ENCODE data around the gene UBD.

- TF ChIP-seq TSHZ2 (CRISPR knock-in tag; IDR thresholded peaks at IDR 0.05) (no peak), PPARA (CRISPR knock-in tag; IDR thresholded peaks at IDR 0.05; ENCODE audit: borderline replicate concordance) (no peak), GLIS3 (CRISPR knock-in tag; IDR thresholded peaks at IDR 0.05) (no peak), TCF4 (CRISPR knock-in tag; IDR thresholded peaks at IDR 0.05; ENCODE audit: borderline replicate concordance) (no peak), PATZ1 (CRISPR knock-in tag; IDR thresholded peaks at IDR 0.05; ENCODE audit: borderline replicate concordance) (no peak), POU6F1 (CRISPR knock-in tag; IDR thresholded peaks at IDR 0.05; ENCODE audit: borderline replicate concordance, low read depth) (no peak), ARNTL (CRISPR knock-in tag; IDR thresholded peaks at IDR 0.05; ENCODE audit: borderline replicate concordance, low read depth) (no peak), TOX (CRISPR knock-in tag; IDR thresholded peaks at IDR 0.05; ENCODE audit: borderline replicate concordance) (no peak)
Observed at GRCh38 chr6:29524444-29525310, 34.9 kb downstream of the UBD start.

All from SK-N-SH treated with all-trans-retinoic acid at 6 μM for 48 hours (cell line).